CD4-positive, alpha-beta T cell (primary cell): ENCODE measurements around the gene SMAD6. TPM values are rescaled to one million over a fixed set of nuclear protein-coding genes. Genes with fewer than 3 reads are reported as not detected.

ENCODE experiments used
- ATAC-seq: fragments of 200-7000 bp; cut with Tn5 transposase; one replicate; pipeline ENCODE4 v1.10.0; 2022; ENCODE audit warnings: mild to moderate bottlenecking; ENCODE audit not compliant: poor library complexity
- CTCF ChIA-PET: fragments of 350-600 bp; sonication (Branson Sonifier 250); formaldehyde crosslinking; loops from one replicate; lab custom pipeline; 2021; ENCODE audit warnings: antibody characterized with exemption, inconsistent platforms; lab: Charles Lee
- POLR2A ChIA-PET: fragments of 350-600 bp; sonication (Branson Sonifier 250); formaldehyde crosslinking; loops from one replicate; lab custom pipeline; 2021; ENCODE audit warnings: antibody characterized with exemption, inconsistent platforms; lab: Charles Lee
- DNase-seq, 14 experiments: peaks; one replicate each; pipeline ENCODE4 v3.0.0-alpha.2; 2013 to 2020; ENCODE audit warnings: mixed read lengths in 2 of 14
- H3K27ac ChIP-seq, 2 donors: one replicate each; pipeline versions ENCODE4 v1.5.1 to v1.7.0; 2013; ENCODE audit warnings: low read length in 2 of 2, low read depth in 1 of 2, mild to moderate bottlenecking in 1 of 2
- H3K27me3 ChIP-seq, 2 experiments: 1 replicate in 1 of 2; 2 replicates in 1 of 2; pipeline versions ENCODE4 v1.6.1 to v1.7.0; 2013; ENCODE audit warnings: low read length in 2 of 2, control low read depth in 1 of 2, mild to moderate bottlenecking in 1 of 2, moderate library complexity in 1 of 2; ENCODE audit not compliant: insufficient read depth in 2 of 2, control insufficient read depth in 1 of 2
- H3K36me3 ChIP-seq: one replicate; pipeline ENCODE4 v1.6.1; 2013; ENCODE audit warnings: low read length, control low read depth; ENCODE audit not compliant: insufficient read depth
- H3K4me1 ChIP-seq: one replicate; pipeline ENCODE4 v1.6.1; 2013; ENCODE audit warnings: low read length, control low read depth; ENCODE audit not compliant: insufficient read depth
- H3K4me3 ChIP-seq: one replicate; pipeline ENCODE4 v1.5.1; 2013; ENCODE audit warnings: mild to moderate bottlenecking, low read length, moderate library complexity
- H3K9me3 ChIP-seq, 2 experiments: 1 replicate in 1 of 2; 2 replicates in 1 of 2; pipeline versions ENCODE4 v1.6.1 to v1.7.0; 2013; ENCODE audit warnings: low read length in 2 of 2, mild to moderate bottlenecking in 2 of 2, control low read depth in 1 of 2, moderate library complexity in 1 of 2; ENCODE audit not compliant: control insufficient read depth in 1 of 2, insufficient read depth in 1 of 2
- H3K27ac Mint-ChIP-seq: one replicate; pipeline ENCODE4 v1.8.0; 2020; ENCODE audit warnings: mixed read lengths
- H3K27me3 Mint-ChIP-seq: one replicate; pipeline ENCODE4 v1.8.0; 2021; ENCODE audit warnings: mixed read lengths
- H3K36me3 Mint-ChIP-seq: one replicate; pipeline ENCODE4 v1.8.0; 2021; ENCODE audit warnings: low read depth, mixed read lengths
- H3K4me1 Mint-ChIP-seq: one replicate; pipeline ENCODE4 v1.8.0; 2021; ENCODE audit warnings: low read depth, mixed read lengths
- H3K4me3 Mint-ChIP-seq: one replicate; pipeline ENCODE4 v1.8.0; 2020; ENCODE audit warnings: mild to moderate bottlenecking, mixed read lengths
- H3K9me3 Mint-ChIP-seq: one replicate; pipeline ENCODE4 v1.8.0; 2020; ENCODE audit warnings: mixed read lengths
- CTCF ChIP-seq: fragments of 200-600 bp; IDR thresholded peaks from one replicate; pipeline ENCODE4 v1.8.0; 2022; ENCODE audit warnings: antibody characterized with exemption, mild to moderate bottlenecking
- intact Hi-C, 2 experiments: fragments of 100-400 bp; cut with DNase I in 1 of 2; cut with micrococcal nuclease in 1 of 2; formaldehyde crosslinking; loops; one replicate each; pipeline versions ENCODE4 v1.15.1 to v1.9.0; 2023 to 2025; cut with DNase I, micrococcal nuclease
- total RNA-seq, 174 experiments: library from RNA in 2 of 174; stranded (reverse) in 2 of 174; gene quantifications; one replicate each; pipeline ENCODE4 v1.2.3 and lab custom pipeline; 2021 to 2026

The SMAD6 gene
- total RNA-seq, 2 experiments from 2014 or later: 0.59 to 0.69 TPM

DNA sequence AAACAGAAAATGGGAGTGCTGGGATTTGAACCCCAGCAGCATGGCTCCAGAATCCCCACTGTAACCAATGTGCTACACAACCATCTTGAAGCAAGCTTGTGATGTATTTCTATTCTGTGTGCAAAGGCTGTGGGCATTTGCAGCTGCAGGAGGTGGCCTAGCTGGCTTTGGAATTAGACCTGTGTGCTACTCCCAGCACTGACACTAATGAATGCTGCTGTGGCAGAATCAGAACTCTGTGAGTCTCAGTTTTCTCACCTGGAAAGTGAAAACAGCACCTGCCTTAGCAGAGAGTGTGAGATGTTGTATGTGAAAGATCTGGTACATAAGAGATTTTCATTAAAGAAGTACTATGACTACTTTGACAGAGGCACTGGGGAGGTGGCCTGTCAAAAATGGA, 21.5 kb upstream of the SMAD6 start:
- no peak for TF ChIP-seq CTCF
- Mint-ChIP-seq H3K4me1 (peaks cover 9% of the 10 kb centered on the region), H3K36me3 (no peaks in the 10 kb centered on the region), H3K27me3 (no peaks in the 10 kb centered on the region), H3K9me3 (peaks cover 7% of the 10 kb centered on the region), H3K4me3 (no peak overlapping the region), H3K27ac (no peak overlapping the region)
- ATAC-seq (no peak), DNase-seq (no peak)
- no peak overlapping the region for H3K27ac ChIP-seq
- no peak overlapping the region for H3K4me3 ChIP-seq
- no peaks in the 10 kb centered on the region for H3K36me3 ChIP-seq
- POLR2A ChIA-PET: no interaction called here
- intact Hi-C loops: no loop called here
- H3K9me3 ChIP-seq: peaks cover 0 to 5% of the 10 kb centered on the region in 2 experiments
- peaks cover 2% of the 10 kb centered on the region for H3K4me1 ChIP-seq
- H3K27me3 ChIP-seq: no peaks in the 10 kb centered on the region
- CTCF ChIA-PET: no interaction called here

DNA sequence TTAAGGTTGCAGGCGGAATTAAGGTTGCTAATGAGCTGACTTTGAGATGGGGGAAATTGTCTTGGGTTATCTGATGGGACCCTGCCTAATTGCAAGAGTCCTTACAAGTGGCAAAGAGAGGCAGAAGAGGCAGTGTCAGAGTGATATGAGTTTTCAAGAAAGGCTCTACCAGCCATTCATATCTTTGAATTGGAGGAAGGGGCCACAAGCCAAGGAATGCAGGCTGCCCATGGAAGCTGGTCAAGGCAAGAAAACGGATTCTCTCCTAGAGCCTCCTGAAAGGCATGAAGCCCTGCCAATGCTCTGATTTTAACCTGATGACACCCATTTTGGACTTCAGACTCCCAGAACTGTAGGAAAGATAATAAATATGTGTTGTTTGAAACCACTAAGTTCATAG, 20.6 kb upstream of the SMAD6 start:
- Histone ChIP-seq H3K4me3 (no peak overlapping the region), H3K36me3 (no peaks in the 10 kb centered on the region), H3K4me1 (no peaks in the 10 kb centered on the region), H3K27ac (no peak overlapping the region), H3K9me3 (peaks cover 0 to 5% of the 10 kb centered on the region in 2 experiments), H3K27me3 (no peaks in the 10 kb centered on the region)
- no peak for ATAC-seq
- ChIA-PET POLR2A (no interaction called here), CTCF (no interaction called here)
- no peak overlapping the region for H3K4me3 Mint-ChIP-seq
- intact Hi-C loops: no loop called here
- no peaks in the 10 kb centered on the region for H3K36me3 Mint-ChIP-seq
- H3K9me3 Mint-ChIP-seq: peaks cover 7% of the 10 kb centered on the region
- DNase-seq: no peak
- H3K27me3 Mint-ChIP-seq: no peaks in the 10 kb centered on the region
- H3K4me1 Mint-ChIP-seq: no peaks in the 10 kb centered on the region
- H3K27ac Mint-ChIP-seq: no peak overlapping the region
- no peak for TF ChIP-seq CTCF

GRCh38 chr15:66682246-66682645, 19.8 kb upstream of the SMAD6 start:
- DNase-seq (no peak), ATAC-seq (no peak)
- intact Hi-C loops: no loop called here
- Mint-ChIP-seq H3K4me1 (no peaks in the 10 kb centered on the region), H3K27ac (no peak overlapping the region), H3K27me3 (no peaks in the 10 kb centered on the region), H3K4me3 (no peak overlapping the region), H3K36me3 (no peaks in the 10 kb centered on the region), H3K9me3 (peaks cover 7% of the 10 kb centered on the region)
- peaks cover 0 to 5% of the 10 kb centered on the region in 2 experiments for H3K9me3 ChIP-seq
- no peaks in the 10 kb centered on the region for H3K4me1 ChIP-seq
- no peaks in the 10 kb centered on the region for H3K36me3 ChIP-seq
- no peak overlapping the region for H3K4me3 ChIP-seq
- H3K27me3 ChIP-seq: no peaks in the 10 kb centered on the region
- no peak for TF ChIP-seq CTCF
- ChIA-PET CTCF (no interaction called here), POLR2A (no interaction called here)
- H3K27ac ChIP-seq: no peak overlapping the region
